A549 treated with Hydrocortisone at 1 μM for 4 hours (cell line): ENCODE data around the gene ARHGAP19. TPM values are rescaled to one million over a fixed set of nuclear protein-coding genes. Genes with fewer than 3 reads are reported as not detected.

Experiments
- total RNA-seq: library from RNA; stranded (reverse); fragments of 200-300 nt; extraction: Qiagen RNA extraction; gene quantifications from 5 replicates; pipeline ENCODE4 v1.2.3, GENCODE V29; 2022

The ARHGAP19 gene, protein sequence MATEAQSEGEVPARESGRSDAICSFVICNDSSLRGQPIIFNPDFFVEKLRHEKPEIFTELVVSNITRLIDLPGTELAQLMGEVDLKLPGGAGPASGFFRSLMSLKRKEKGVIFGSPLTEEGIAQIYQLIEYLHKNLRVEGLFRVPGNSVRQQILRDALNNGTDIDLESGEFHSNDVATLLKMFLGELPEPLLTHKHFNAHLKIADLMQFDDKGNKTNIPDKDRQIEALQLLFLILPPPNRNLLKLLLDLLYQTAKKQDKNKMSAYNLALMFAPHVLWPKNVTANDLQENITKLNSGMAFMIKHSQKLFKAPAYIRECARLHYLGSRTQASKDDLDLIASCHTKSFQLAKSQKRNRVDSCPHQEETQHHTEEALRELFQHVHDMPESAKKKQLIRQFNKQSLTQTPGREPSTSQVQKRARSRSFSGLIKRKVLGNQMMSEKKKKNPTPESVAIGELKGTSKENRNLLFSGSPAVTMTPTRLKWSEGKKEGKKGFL
- total RNA-seq, result 3.9 to 6.6 TPM (median 4.9 TPM) in 5 replicates

DNA sequence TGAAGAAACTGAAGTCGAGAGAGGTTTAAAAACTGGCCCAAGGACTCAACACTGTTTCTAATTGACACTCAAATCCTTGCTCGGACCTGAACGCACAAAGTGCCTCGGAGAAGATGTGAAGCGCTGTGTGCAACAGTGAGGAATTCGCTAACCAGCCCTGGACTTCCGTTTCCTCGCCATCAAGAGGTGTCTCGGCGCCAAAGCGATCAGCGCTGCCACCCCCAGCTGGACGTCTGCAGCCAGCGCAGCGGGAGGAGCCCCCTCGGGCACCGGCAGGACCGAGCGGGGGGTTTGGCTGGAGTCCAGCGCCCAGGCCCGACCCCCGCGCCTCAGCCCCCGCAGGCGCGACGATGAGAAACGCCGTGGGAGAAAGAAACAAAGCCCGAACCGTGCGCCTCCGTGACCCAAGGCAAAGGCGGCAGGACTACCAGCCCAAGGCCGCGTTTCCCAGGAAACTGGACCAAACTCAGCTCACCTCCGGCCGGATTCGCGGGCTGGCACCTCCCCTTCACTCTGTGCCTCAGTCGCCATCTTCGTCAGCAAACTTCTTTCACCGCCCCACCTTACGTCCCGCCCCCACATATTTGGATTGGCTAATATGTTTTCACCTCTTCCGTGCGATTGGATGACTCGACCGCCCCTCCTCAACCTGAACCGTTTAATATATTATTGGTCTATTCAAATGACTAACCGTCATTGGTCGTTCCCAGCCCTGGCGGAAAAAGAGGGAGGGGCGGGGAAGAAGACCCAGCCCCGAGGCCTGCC, at the start of gene ARHGAP19:
ARHGAP19 (minus strand) TSS at position 541 of the 765 bp plus-strand sequence; CDS start at position 531, 10 bp downstream.

DNA sequence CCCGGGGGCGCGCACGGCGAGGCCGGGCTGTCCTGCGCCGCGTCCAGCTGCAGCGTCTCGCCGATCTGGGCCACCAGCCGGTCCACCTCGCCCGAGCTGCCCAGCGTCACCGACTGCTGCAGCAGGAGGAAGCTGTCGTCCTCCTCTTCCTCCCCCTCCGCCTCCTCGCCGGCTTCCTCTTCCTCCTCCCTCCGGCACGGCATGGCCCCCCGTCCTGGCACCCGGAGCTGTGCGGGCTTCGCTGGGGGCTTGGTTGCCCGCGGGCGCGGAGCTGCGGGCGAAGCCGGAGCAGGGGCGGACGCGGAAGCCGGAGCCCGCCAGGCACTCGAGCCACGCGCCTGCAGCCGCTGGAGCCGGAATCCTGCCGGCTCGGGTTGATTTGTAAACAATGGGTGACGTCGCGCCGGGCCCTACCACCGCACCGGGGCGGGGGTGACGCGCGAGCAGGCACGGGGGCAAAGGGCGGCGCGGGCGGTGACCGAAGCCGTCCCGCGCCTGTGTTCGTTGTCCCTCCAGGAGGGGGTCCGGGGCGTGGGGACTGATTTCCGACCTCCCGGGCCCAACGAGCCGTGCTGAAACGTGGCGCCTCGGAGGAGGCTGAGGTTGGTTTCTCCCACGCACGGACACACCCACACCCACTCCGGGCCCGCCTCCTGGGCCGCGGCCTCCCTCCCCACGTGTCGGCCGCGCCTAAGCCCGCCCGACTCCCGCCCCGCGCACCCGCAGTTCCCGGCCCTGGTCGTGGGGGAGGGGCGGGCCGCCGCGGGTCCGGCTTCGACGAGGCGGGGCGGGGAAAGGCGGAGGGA, 42.1 kb upstream of the ARHGAP19 start, which contains the start of gene FRAT2:
FRAT2 (minus strand) TSS at position 360 of the 806 bp plus-strand sequence; CDS start at position 203, 157 bp downstream.

DNA sequence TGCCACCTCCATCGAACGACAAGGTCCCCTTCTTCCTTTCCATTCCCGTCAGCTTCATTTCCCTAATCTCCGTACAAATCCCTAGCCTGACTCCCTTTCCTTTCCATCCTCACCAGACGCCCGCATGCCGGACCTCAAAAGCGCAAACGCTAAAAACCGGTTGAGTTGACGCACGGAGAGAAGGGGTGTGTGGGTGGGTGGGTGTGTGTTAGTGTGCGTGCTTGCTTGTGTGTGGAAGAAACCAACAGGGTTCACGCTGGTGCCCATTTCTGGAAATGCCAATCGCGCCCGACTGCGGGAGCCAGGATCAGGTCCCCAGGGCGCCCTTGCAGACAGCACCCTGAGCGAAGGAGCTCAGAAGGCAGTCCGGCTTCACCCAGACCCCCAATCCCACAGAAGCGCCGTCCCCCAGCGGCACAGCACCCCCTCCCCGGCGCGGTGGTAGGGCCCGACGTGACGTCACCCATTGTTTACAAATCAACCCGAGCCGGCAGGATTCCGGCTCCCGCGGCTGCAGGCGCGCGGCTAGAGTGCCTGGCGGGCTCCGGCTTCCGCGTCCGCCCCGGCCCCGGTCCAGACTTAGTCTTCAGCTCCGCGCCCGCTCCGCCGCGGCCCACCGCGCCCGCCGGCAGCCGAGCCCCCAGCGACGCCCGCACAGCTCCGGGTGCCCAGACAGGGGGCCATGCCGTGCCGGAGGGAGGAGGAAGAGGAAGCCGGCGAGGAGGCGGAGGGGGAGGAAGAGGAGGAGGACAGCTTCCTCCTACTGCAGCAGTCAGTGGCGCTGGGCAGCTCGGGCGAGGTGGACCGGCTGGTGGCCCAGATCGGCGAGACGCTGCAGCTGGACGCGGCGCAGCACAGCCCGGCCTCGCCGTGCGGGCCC, 26.6 kb upstream of the ARHGAP19 start, which contains the start of gene FRAT1:
FRAT1 (plus strand) TSS at position 500 of the 880 bp plus-strand sequence; CDS start at position 683, 183 bp downstream.

GRCh38 chr10:97185326-97186058, 106.9 kb downstream of the ARHGAP19 start, which contains the start of gene SLIT1:
TSS of gene SLIT1 (minus strand) at chr10:97185959. CDS start at chr10:97185674, 285 bp downstream.

Other genes with a start within 250 kb of the ARHGAP19 start
- gene SLIT1, start 106.7 kb downstream of the ARHGAP19 start, total RNA-seq, result 0.06 to 0.17 TPM (median 0.09 TPM) in 5 replicates
- gene FRAT1, start 26.6 kb upstream of the ARHGAP19 start, total RNA-seq, result 1.1 to 2.4 TPM (median 2.0 TPM) in 5 replicates
- 7.1 to 10.2 TPM (median 9.1 TPM) in 5 replicates for gene FRAT2, start 42.1 kb upstream of the ARHGAP19 start, total RNA-seq
- 50.9 to 64.9 TPM (median 55.6 TPM) in 5 replicates for gene RRP12, start 108.7 kb upstream of the ARHGAP19 start, total RNA-seq
- 599 to 650 TPM (median 629 TPM) in 5 replicates for gene PGAM1, start 133.6 kb upstream of the ARHGAP19 start, total RNA-seq
- gene EXOSC1, start 153.4 kb upstream of the ARHGAP19 start, total RNA-seq, result 51.7 to 58.9 TPM (median 54.8 TPM) in 5 replicates
- 47.0 to 52.7 TPM (median 51.7 TPM) in 5 replicates for gene ZDHHC16, start 153.5 kb upstream of the ARHGAP19 start, total RNA-seq
- gene MMS19, start 205.8 kb upstream of the ARHGAP19 start, total RNA-seq, result 47.4 to 50.9 TPM (median 48.9 TPM) in 5 replicates
- 15.5 to 22.8 TPM (median 20.0 TPM) in 5 replicates for gene UBTD1, start 206.3 kb upstream of the ARHGAP19 start, total RNA-seq